ENCODE results near the gene PCBP3. TPM values are rescaled to one million over a fixed set of nuclear protein-coding genes. Genes with fewer than 3 reads are reported as not detected.
A peak's percentile ranks its signal among the peaks of the same experiment; 100 is the strongest.

Gene PCBP3
- total and polyA plus RNA-seq, 2 of the 8 experiments (the other 6 are each of a cell fraction or from before 2014, with no cell fraction given) = 3.5 to 6.3 TPM

DNA sequence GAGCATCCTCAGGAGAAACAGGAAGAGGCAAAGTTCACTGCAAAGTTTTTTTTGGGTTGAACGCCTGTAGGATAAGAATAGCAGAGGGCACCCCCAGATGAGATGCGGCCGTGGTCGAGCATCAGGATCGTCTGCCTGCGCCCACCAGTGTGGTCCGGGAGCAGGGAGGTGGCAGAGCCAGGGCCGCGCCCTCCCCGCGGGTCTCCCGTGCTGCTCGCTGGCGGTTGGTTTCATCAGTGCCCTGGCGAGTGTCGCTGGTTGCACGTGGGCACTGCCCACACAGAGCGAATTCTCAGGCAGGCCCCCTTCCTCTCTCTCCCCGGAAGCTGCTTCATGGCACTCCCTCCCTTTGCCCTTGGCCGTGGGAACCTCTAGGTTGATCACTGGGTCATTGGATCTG is 120.0 kb downstream of the PCBP3 start:
- H2BK12ac ChIP-seq (ENCODE audit: low read depth, low read length) = no peak overlapping the region
- no peak overlapping the region for H3K56ac ChIP-seq (replicated peaks; ENCODE audit: insufficient read length, low read depth, low read length)
- no peak overlapping the region for H3K4ac ChIP-seq (replicated peaks; ENCODE audit: insufficient read length, low read depth, low read length)
- H3K79me1 ChIP-seq (ENCODE audit: low read depth, low read length) = no peaks in the 10 kb centered on the region; the same call in 1 of the 2 replicates
- 91% methylated on average over 16 of the region's 20 CpGs; no CpG with 5 or more reads in 1 of the 2 experiments for WGBS, 2 experiments (ENCODE audit: extremely low coverage in 1 of 2, insufficient coverage in 1 of 2, insufficient read length in 1 of 2, insufficient replicate concordance in 2 of 2, low coverage in 1 of 2, low lambda C conversion rate in 2 of 2, missing lambda C conversion rate in 1 of 2)
- FAIRE-seq = no peak
- no peak overlapping the region for H2BK15ac ChIP-seq (ENCODE audit: low read length)
- no peak overlapping the region for H3K27ac ChIP-seq (ENCODE audit: low read depth, low read length)
- H2AK5ac ChIP-seq (ENCODE audit: low read depth, low read length) = no peak overlapping the region
- ChIA-PET CTCF (ENCODE audit: partially characterized antibody) (interaction anchor here (0.6 kb wide), 1 partner anchor 13 kb away, joined by 3 read pairs; no protein-coding TSS in a partner anchor), POLR2A (ENCODE audit: partially characterized antibody) (no interaction called here)
- no peaks in the 10 kb centered on the region for H3K27me3 ChIP-seq (replicated peaks in 1 of 4; ENCODE audit: control insufficient read depth in 3 of 4, extremely low read depth in 1 of 4, insufficient read depth in 3 of 4, low read length in 3 of 4)
- no peak overlapping the region for H3K23ac ChIP-seq (ENCODE audit: insufficient read length)
- no peak overlapping the region for H3K18ac ChIP-seq (ENCODE audit: extremely low read depth, low read length)
- peak in 1 of 2 experiments; percentile 40 for DNase-seq (ENCODE audit: low read depth in 1 of 2, low spot score in 2 of 2)
- no peak overlapping the region for H2BK5ac ChIP-seq (ENCODE audit: low read depth, low read length)
- no peak overlapping the region for H4K91ac ChIP-seq (replicated peaks; ENCODE audit: insufficient read length, low read length)
- no peak overlapping the region; the same call in 1 of the 2 replicates for H4K8ac ChIP-seq (ENCODE audit: extremely low read depth, insufficient read depth, low read length)
- H3K14ac ChIP-seq (ENCODE audit: insufficient read length) = no peak overlapping the region
- H4K5ac ChIP-seq (ENCODE audit: insufficient read length, low read depth, low read length) = no peak overlapping the region
- H3K36me3 ChIP-seq (ENCODE audit: control insufficient read depth in 2 of 4, insufficient read depth in 4 of 4, low read length in 3 of 4) = no peaks in the 10 kb centered on the region
- H2AFZ ChIP-seq (ENCODE audit: low read length) = no peak overlapping the region
- H3K4me3 ChIP-seq (ENCODE audit: extremely low read depth in 1 of 4, insufficient read depth in 2 of 4, low read depth in 3 of 4, low read length in 4 of 4) = no peak overlapping the region
- H2BK20ac ChIP-seq (ENCODE audit: low read length) = no peak overlapping the region
- peaks cover 0 to 2% of the 10 kb centered on the region in 2 experiments for H4K20me1 ChIP-seq (replicated peaks in 1 of 2; ENCODE audit: control insufficient read depth in 1 of 2, insufficient read depth in 2 of 2, low read length in 2 of 2)
- no peak overlapping the region for H3K4me2 ChIP-seq (ENCODE audit: insufficient read depth in 1 of 2, low read depth in 2 of 2, low read length in 2 of 2)
- H3K9me3 ChIP-seq (ENCODE audit: insufficient read depth in 2 of 2, low read depth in 1 of 2, low read length in 1 of 2) = no peaks in the 10 kb centered on the region
- no peak overlapping the region for H2BK120ac ChIP-seq (replicated peaks; ENCODE audit: low read depth, low read length)
- no peak overlapping the region for H3K9ac ChIP-seq (replicated peaks in 1 of 4; ENCODE audit: extremely low read depth in 1 of 4, low read depth in 3 of 4, low read length in 3 of 4)
- no peaks in the 10 kb centered on the region for H3K23me2 ChIP-seq (ENCODE audit: low read depth, low read length)
- no peaks in the 10 kb centered on the region for H3K79me2 ChIP-seq (ENCODE audit: control insufficient read depth in 1 of 2, insufficient read depth in 2 of 2, low read length in 2 of 2)
- 0 out of 7 replicates have a peak, but pooled peaks cover 0 to 2% (median 0%) of the 10 kb centered on the region in 4 experiments for H3K4me1 ChIP-seq (replicated peaks in 1 of 4; ENCODE audit: control insufficient read depth in 3 of 4, insufficient read depth in 4 of 4, low read length in 3 of 4)
- TF ChIP-seq SUZ12 (IDR thresholded peaks at IDR 0.05; ENCODE audit: low read length) = no peak
- TF ChIP-seq CBX5 (IDR thresholded peaks at IDR 0.05; ENCODE audit: low read depth, low read length) = no peak
- TF ChIP-seq, protein P1, sequence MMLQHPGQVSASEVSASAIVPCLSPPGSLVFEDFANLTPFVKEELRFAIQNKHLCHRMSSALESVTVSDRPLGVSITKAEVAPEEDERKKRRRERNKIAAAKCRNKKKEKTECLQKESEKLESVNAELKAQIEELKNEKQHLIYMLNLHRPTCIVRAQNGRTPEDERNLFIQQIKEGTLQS (IDR thresholded peaks at IDR 0.05; ENCODE audit: insufficient read depth, low read depth, low read length) = no peak
- TF ChIP-seq TAF1 (IDR thresholded peaks at IDR 0.05; ENCODE audit: low read depth, low read length) = no peak
- TF ChIP-seq BRCA1 (IDR thresholded peaks at IDR 0.05; ENCODE audit: low read depth, low read length) = no peak
- no peak for TF ChIP-seq POU5F1 (IDR thresholded peaks at IDR 0.05; ENCODE audit: low read depth, low read length)
- no peak for TF ChIP-seq FOSL1 (IDR thresholded peaks at IDR 0.05; ENCODE audit: insufficient read depth, low read depth, low read length)
- no peak for TF ChIP-seq JUND (IDR thresholded peaks at IDR 0.05; ENCODE audit: low read length)
- no peak for TF ChIP-seq SP1 (IDR thresholded peaks at IDR 0.05; ENCODE audit: low read depth, low read length)
- no peak for TF ChIP-seq RFX5 (IDR thresholded peaks at IDR 0.05; ENCODE audit: borderline replicate concordance, low read depth, low read length)
- TF ChIP-seq BACH1 (IDR thresholded peaks at IDR 0.05; ENCODE audit: low read length) = no peak
- TF ChIP-seq CEBPB (IDR thresholded peaks at IDR 0.05; ENCODE audit: low read depth, low read length) = no peak
- no peak for TF ChIP-seq HDAC2 (IDR thresholded peaks at IDR 0.05; ENCODE audit: borderline replicate concordance in 1 of 2, low read depth in 2 of 2, low read length in 2 of 2)
- TF ChIP-seq POLR2AphosphoS5 (IDR thresholded peaks at IDR 0.05; ENCODE audit: low read depth, low read length) = no peak
- TF ChIP-seq MAFK (IDR thresholded peaks at IDR 0.05; ENCODE audit: low read depth, low read length) = no peak
